ENCODE results near the gene ACTBL2. TPM values are rescaled to one million over a fixed set of nuclear protein-coding genes. Genes with fewer than 3 reads are reported as not detected.

Gene ACTBL2
- total and polyA plus RNA-seq, 9 donors = 0.04 TPM; not detected in 8

DNA sequence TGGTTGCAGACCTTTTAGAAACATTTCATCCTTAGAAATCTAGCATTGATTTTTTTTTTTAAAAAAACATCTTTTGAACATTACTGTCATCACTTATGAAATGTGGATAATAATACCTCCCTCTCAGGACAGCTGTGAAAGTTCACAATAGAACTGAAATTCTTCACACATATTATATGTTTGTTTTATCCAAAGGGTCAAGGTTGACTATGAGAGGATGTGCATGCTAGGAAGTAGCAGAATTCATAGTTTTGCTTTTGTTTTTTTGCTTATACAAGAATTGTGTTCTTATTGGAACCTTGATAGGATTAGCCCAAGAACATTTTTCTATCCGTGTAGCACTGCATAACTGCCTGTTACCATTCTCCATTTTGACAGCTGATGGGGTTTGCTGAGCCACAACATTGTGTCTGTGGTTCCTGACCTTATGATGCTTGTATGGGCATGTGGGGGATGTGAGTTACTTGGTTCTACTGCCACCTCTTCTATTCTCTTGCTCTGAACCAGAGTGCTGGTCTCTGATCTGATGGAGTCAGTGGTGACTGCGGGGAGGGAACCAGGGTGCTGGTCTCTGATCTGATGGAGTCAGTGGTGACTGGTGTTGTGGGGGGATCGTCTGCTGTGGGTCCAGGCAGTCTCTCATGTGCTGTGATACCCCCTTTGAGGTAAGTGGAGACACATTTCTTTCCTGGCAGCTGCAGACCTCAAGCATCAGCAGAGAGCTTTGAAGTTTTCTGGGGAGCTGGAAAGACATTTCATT lies 27.1 kb upstream of the ACTBL2 start:
- H3K27ac ChIP-seq (ENCODE audit: low read length) = no peak overlapping the region
- H3K27me3 ChIP-seq (ENCODE audit: control insufficient read depth, insufficient read depth, low read length) = no peaks in the 10 kb centered on the region
- no peak overlapping the region for H3K4me3 ChIP-seq (ENCODE audit: low read length)
- H3K4me1 ChIP-seq (ENCODE audit: control insufficient read depth, insufficient read depth, low read length) = no peaks in the 10 kb centered on the region
- WGBS (ENCODE audit: insufficient coverage) = 66% methylated on average over 2 of the region's 3 CpGs
- H3K9me3 ChIP-seq (replicated peaks; ENCODE audit: control insufficient read depth, low read depth, low read length) = no peaks in the 10 kb centered on the region
- DNase-seq = no peak
- H3K36me3 ChIP-seq (ENCODE audit: control insufficient read depth, insufficient read depth, low read length) = no peaks in the 10 kb centered on the region

DNA sequence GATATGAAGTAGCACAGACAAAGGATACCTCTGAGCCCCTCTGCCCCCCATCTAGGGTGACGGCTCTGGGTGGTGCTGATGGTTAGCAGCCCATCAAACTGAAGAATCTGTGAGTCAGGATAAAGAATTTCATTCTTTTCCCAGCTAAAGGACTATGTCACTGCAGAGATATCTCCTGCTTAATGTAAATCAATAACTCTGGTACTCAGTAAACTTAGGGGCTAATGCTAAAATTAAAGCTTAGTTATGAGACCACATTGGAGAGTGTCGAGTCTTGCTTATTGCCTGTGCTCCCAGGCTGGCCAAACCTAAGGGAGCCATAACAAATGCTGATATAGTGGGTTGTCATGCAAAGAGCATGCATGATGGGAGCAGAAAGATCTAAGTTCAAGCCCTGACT lies 25.6 kb upstream of the ACTBL2 start:
- WGBS (ENCODE audit: insufficient coverage) = 100% methylated on average over 1 of the region's 2 CpGs
- no peaks in the 10 kb centered on the region for H3K4me1 ChIP-seq (ENCODE audit: control insufficient read depth, insufficient read depth, low read length)
- no peak for DNase-seq
- H3K27me3 ChIP-seq (ENCODE audit: control insufficient read depth, insufficient read depth, low read length) = no peaks in the 10 kb centered on the region
- no peaks in the 10 kb centered on the region for H3K9me3 ChIP-seq (replicated peaks; ENCODE audit: control insufficient read depth, low read depth, low read length)
- no peak overlapping the region for H3K4me3 ChIP-seq (ENCODE audit: low read length)
- no peaks in the 10 kb centered on the region for H3K36me3 ChIP-seq (ENCODE audit: control insufficient read depth, insufficient read depth, low read length)
- no peak overlapping the region for H3K27ac ChIP-seq (ENCODE audit: low read length)

GRCh38 chr5:57505272-57506200 lies 22.9 kb upstream of the ACTBL2 start:
- Histone ChIP-seq H3K27me3 (ENCODE audit: control insufficient read depth, insufficient read depth, low read length) (no peaks in the 10 kb centered on the region), H3K4me1 (ENCODE audit: control insufficient read depth, insufficient read depth, low read length) (peaks cover 12% of the 10 kb centered on the region), H3K4me3 (ENCODE audit: low read length) (no peak overlapping the region), H3K9me3 (replicated peaks; ENCODE audit: control insufficient read depth, low read depth, low read length) (no peaks in the 10 kb centered on the region), H3K27ac (ENCODE audit: low read length) (no peak overlapping the region), H3K36me3 (ENCODE audit: control insufficient read depth, insufficient read depth, low read length) (no peaks in the 10 kb centered on the region)
- 100% methylated on average over 1 of the region's 5 CpGs for WGBS (ENCODE audit: insufficient coverage)
- DNase-seq = no peak

- no peak for DNase-seq
- Histone ChIP-seq H3K4me1 (ENCODE audit: control insufficient read depth, insufficient read depth, low read length) (peaks cover 12% of the 10 kb centered on the region), H3K4me3 (ENCODE audit: low read length) (no peak overlapping the region), H3K9me3 (replicated peaks; ENCODE audit: control insufficient read depth, low read depth, low read length) (no peaks in the 10 kb centered on the region), H3K36me3 (ENCODE audit: control insufficient read depth, insufficient read depth, low read length) (no peaks in the 10 kb centered on the region), H3K27ac (ENCODE audit: low read length) (no peak overlapping the region), H3K27me3 (ENCODE audit: control insufficient read depth, insufficient read depth, low read length) (no peaks in the 10 kb centered on the region)
- WGBS (ENCODE audit: insufficient coverage) = 100% methylated on average over 5 of the region's 5 CpGs
These were observed 21.7 kb upstream of the ACTBL2 start for GRCh38 chr5:57504357-57504756.

- no peak for DNase-seq
- WGBS (ENCODE audit: insufficient coverage) = no CpG with 5 or more reads among the region's 3 CpGs
- Histone ChIP-seq H3K27me3 (ENCODE audit: control insufficient read depth, insufficient read depth, low read length) (no peaks in the 10 kb centered on the region), H3K9me3 (replicated peaks; ENCODE audit: control insufficient read depth, low read depth, low read length) (no peaks in the 10 kb centered on the region), H3K4me3 (ENCODE audit: low read length) (no peak overlapping the region), H3K36me3 (ENCODE audit: control insufficient read depth, insufficient read depth, low read length) (no peaks in the 10 kb centered on the region), H3K27ac (ENCODE audit: low read length) (no peak overlapping the region), H3K4me1 (ENCODE audit: control insufficient read depth, insufficient read depth, low read length) (peaks cover 12% of the 10 kb centered on the region)
These were observed 20.8 kb upstream of the ACTBL2 start for GRCh38 chr5:57503433-57503832.

GRCh38 chr5:57501414-57502201 lies 19.0 kb upstream of the ACTBL2 start:
- Histone ChIP-seq H3K27ac (ENCODE audit: low read length) (no peak overlapping the region), H3K27me3 (ENCODE audit: control insufficient read depth, insufficient read depth, low read length) (no peaks in the 10 kb centered on the region), H3K4me1 (ENCODE audit: control insufficient read depth, insufficient read depth, low read length) (peaks cover 12% of the 10 kb centered on the region), H3K4me3 (ENCODE audit: low read length) (no peak overlapping the region), H3K36me3 (ENCODE audit: control insufficient read depth, insufficient read depth, low read length) (no peaks in the 10 kb centered on the region), H3K9me3 (replicated peaks; ENCODE audit: control insufficient read depth, low read depth, low read length) (no peaks in the 10 kb centered on the region)
- peak; percentile 54 for DNase-seq
- 50% methylated on average over 4 of the region's 7 CpGs for WGBS (ENCODE audit: insufficient coverage)

GRCh38 chr5:57499262-57500050 lies 16.8 kb upstream of the ACTBL2 start:
- peak; percentile 75 for DNase-seq
- no peak overlapping the region for H3K27ac ChIP-seq (ENCODE audit: low read length)

GRCh38 chr5:57497733-57498132 lies 15.1 kb upstream of the ACTBL2 start:
- Histone ChIP-seq H3K36me3 (ENCODE audit: control insufficient read depth, insufficient read depth, low read length) (no peaks in the 10 kb centered on the region), H3K9me3 (replicated peaks; ENCODE audit: control insufficient read depth, low read depth, low read length) (no peaks in the 10 kb centered on the region), H3K4me1 (ENCODE audit: control insufficient read depth, insufficient read depth, low read length) (peaks cover 17% of the 10 kb centered on the region), H3K27ac (ENCODE audit: low read length) (no peak overlapping the region), H3K4me3 (ENCODE audit: low read length) (no peak overlapping the region), H3K27me3 (ENCODE audit: control insufficient read depth, insufficient read depth, low read length) (no peaks in the 10 kb centered on the region)
- DNase-seq = no peak

More at GRCh38 chr5:57499262-57500050, 16.8 kb upstream of the ACTBL2 start:
- H3K4me1 ChIP-seq (ENCODE audit: control insufficient read depth, insufficient read depth, low read length) = peaks cover 17% of the 10 kb centered on the region
- no peaks in the 10 kb centered on the region for H3K36me3 ChIP-seq (ENCODE audit: control insufficient read depth, insufficient read depth, low read length)
- no CpG with 5 or more reads among the region's 8 CpGs for WGBS (ENCODE audit: insufficient coverage)
- no peak overlapping the region for H3K4me3 ChIP-seq (ENCODE audit: low read length)
- H3K27me3 ChIP-seq (ENCODE audit: control insufficient read depth, insufficient read depth, low read length) = no peaks in the 10 kb centered on the region
- no peaks in the 10 kb centered on the region for H3K9me3 ChIP-seq (replicated peaks; ENCODE audit: control insufficient read depth, low read depth, low read length)

DNA sequence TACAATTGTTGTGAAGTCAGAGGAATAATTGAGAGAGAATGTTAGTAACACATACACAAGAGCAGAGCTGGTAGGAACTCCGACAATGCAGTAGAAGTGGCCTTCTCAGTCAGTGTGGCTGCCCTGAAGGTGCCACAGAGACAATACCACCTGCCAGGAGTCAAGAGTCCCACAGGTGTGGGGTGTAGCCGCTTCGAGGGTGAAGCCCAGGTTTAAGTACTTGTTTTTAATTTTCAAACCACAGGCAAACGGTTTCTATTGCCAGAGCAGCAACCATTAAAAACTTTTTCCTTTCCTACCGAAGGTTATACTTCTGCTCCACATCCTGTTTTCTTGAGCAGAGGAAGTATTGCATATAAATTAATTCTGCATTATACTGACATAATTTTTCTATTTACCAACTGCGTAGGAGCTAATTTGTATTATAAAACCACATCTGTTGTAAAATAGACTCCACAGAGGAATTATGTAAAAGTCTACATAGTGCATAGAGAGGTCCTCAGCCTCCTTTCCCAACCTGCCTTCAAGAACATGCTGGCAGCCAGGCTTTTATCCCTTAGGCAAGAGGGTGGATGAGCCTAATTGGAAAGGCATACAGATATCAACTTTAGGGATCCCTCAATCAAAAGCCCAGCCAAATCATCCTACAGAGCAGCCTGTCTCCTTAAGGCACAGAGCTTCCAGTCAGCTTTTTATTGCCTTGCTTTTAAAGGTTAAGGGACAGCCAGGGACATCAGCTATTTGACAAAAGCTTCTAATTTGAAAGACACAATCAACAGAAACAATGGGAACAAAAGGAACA lies 12.9 kb upstream of the ACTBL2 start:
- H3K36me3 ChIP-seq (ENCODE audit: control insufficient read depth, insufficient read depth, low read length) = no peaks in the 10 kb centered on the region
- H3K4me3 ChIP-seq (ENCODE audit: low read length) = no peak overlapping the region
- H3K4me1 ChIP-seq (ENCODE audit: control insufficient read depth, insufficient read depth, low read length) = peaks cover 6% of the 10 kb centered on the region
- H3K27ac ChIP-seq (ENCODE audit: low read length) = no peak overlapping the region
- no peaks in the 10 kb centered on the region for H3K9me3 ChIP-seq (replicated peaks; ENCODE audit: control insufficient read depth, low read depth, low read length)
- 60% methylated on average over 1 of the region's 6 CpGs for WGBS (ENCODE audit: insufficient coverage)
- H3K27me3 ChIP-seq (ENCODE audit: control insufficient read depth, insufficient read depth, low read length) = no peaks in the 10 kb centered on the region
- peak; percentile 17 for DNase-seq

Measured in muscle of leg (tissue), 11 donors.